Gastroesophageal sphincter (tissue), 3 donors: ENCODE data around the gene HIP1R.

Experiments used
- EP300 ChIP-seq: sonication (generic); formaldehyde crosslinking; IDR thresholded peaks from one replicate; pipeline ENCODE4 v1.6.1; 2017; ENCODE audit warnings: antibody characterized with exemption, mild to moderate bottlenecking
- POLR2AphosphoS5 ChIP-seq: sonication (generic); formaldehyde crosslinking; IDR thresholded peaks from one replicate; pipeline ENCODE4 v1.6.1; 2017; ENCODE audit warnings: antibody characterized with exemption
- TF ChIP-seq, protein P1 (sequence below), 4 experiments: fragments of 200-600 bp in 2 of 4; fragments of 450-650 bp in 2 of 4; sonication (generic) in 1 of 4; IDR thresholded peaks; one replicate each; pipeline ENCODE4 v1.5.1; 2017 to 2019; ENCODE audit warnings: antibody characterized with exemption in 4 of 4, mild to moderate bottlenecking in 2 of 4, moderate library complexity in 2 of 4

- TF ChIP-seq POLR2AphosphoS5 (no peak), EP300 (no peak)
- TF ChIP-seq, protein P1, sequence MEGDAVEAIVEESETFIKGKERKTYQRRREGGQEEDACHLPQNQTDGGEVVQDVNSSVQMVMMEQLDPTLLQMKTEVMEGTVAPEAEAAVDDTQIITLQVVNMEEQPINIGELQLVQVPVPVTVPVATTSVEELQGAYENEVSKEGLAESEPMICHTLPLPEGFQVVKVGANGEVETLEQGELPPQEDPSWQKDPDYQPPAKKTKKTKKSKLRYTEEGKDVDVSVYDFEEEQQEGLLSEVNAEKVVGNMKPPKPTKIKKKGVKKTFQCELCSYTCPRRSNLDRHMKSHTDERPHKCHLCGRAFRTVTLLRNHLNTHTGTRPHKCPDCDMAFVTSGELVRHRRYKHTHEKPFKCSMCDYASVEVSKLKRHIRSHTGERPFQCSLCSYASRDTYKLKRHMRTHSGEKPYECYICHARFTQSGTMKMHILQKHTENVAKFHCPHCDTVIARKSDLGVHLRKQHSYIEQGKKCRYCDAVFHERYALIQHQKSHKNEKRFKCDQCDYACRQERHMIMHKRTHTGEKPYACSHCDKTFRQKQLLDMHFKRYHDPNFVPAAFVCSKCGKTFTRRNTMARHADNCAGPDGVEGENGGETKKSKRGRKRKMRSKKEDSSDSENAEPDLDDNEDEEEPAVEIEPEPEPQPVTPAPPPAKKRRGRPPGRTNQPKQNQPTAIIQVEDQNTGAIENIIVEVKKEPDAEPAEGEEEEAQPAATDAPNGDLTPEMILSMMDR (IDR thresholded peaks at IDR 0.05), result no peak
Measured at GRCh38 chr12:122887819-122888212, 52.6 kb downstream of the HIP1R start.
